ENCODE data around the gene TPST2.
A peak's percentile ranks its signal among the peaks of the same experiment; 100 is the strongest.

TPST2 gene

GRCh38 chr22:26558248-26558895 lies 31.6 kb downstream of the TPST2 start:
- DNase-seq (ENCODE audit: extremely low spot score), result no peak
- CTCF ChIA-PET, result interaction anchor here (0.6 to 0.8 kb wide), 2 partner anchors 93 to 159 kb away, joined by 3 read pairs; no protein-coding TSS in a partner anchor
- TF ChIP-seq ZNF384 (IDR thresholded peaks at IDR 0.05), result no peak
- no peak for TF ChIP-seq NFRKB (IDR thresholded peaks at IDR 0.05)
- no peak for TF ChIP-seq ARNT (IDR thresholded peaks at IDR 0.05)
- TF ChIP-seq L3MBTL2 (conservative IDR thresholded peaks at IDR 0.05), result no peak
- no peak for TF ChIP-seq ELF4 (IDR thresholded peaks at IDR 0.05)
- TF ChIP-seq CTBP1 (IDR thresholded peaks at IDR 0.05; ENCODE audit: borderline replicate concordance), result no peak
- TF ChIP-seq SUZ12 (IDR thresholded peaks at IDR 0.05), result no peak
- no peak for TF ChIP-seq FOXM1 (IDR thresholded peaks at IDR 0.05; ENCODE audit: borderline replicate concordance)
- no peak for TF ChIP-seq LEF1 (IDR thresholded peaks at IDR 0.05; ENCODE audit: borderline replicate concordance)
- no peak for TF ChIP-seq FOXK2 (IDR thresholded peaks at IDR 0.05)
- TF ChIP-seq FOXA1 (IDR thresholded peaks at IDR 0.05), result no peak
- TF ChIP-seq BHLHE40 (IDR thresholded peaks at IDR 0.05; ENCODE audit: borderline replicate concordance), result no peak
- TF ChIP-seq TARDBP (IDR thresholded peaks at IDR 0.05), result no peak
- POLR2A ChIA-PET, result no interaction called here

- POLR2A ChIA-PET, result no interaction called here
- TF ChIP-seq ELF4 (IDR thresholded peaks at IDR 0.05) (no peak), L3MBTL2 (conservative IDR thresholded peaks at IDR 0.05) (no peak), SUZ12 (IDR thresholded peaks at IDR 0.05) (no peak), ARNT (IDR thresholded peaks at IDR 0.05) (no peak), TARDBP (IDR thresholded peaks at IDR 0.05) (no peak), HDGF (IDR thresholded peaks at IDR 0.05; ENCODE audit: borderline replicate concordance) (no peak), NFRKB (IDR thresholded peaks at IDR 0.05) (no peak), FOXK2 (IDR thresholded peaks at IDR 0.05) (no peak), FOXM1 (IDR thresholded peaks at IDR 0.05; ENCODE audit: borderline replicate concordance) (no peak), PKNOX1 (IDR thresholded peaks at IDR 0.05) (no peak), CTBP1 (IDR thresholded peaks at IDR 0.05; ENCODE audit: borderline replicate concordance) (no peak), LEF1 (IDR thresholded peaks at IDR 0.05; ENCODE audit: borderline replicate concordance) (no peak)
- CTCF ChIA-PET, result no interaction called here
- DNase-seq (ENCODE audit: extremely low spot score), result no peak
Measured at GRCh38 chr22:26556904-26557303, 33.0 kb downstream of the TPST2 start.

- TF ChIP-seq SP1 (IDR thresholded peaks at IDR 0.05) (no peak), ZNF384 (IDR thresholded peaks at IDR 0.05) (no peak), TARDBP (IDR thresholded peaks at IDR 0.05) (no peak), SUZ12 (IDR thresholded peaks at IDR 0.05) (no peak), ELF4 (IDR thresholded peaks at IDR 0.05) (no peak), FOXK2 (IDR thresholded peaks at IDR 0.05) (no peak), BHLHE40 (IDR thresholded peaks at IDR 0.05; ENCODE audit: borderline replicate concordance) (no peak), LEF1 (IDR thresholded peaks at IDR 0.05; ENCODE audit: borderline replicate concordance) (no peak), NFRKB (IDR thresholded peaks at IDR 0.05) (no peak), FOXA1 (IDR thresholded peaks at IDR 0.05) (no peak), HDGF (IDR thresholded peaks at IDR 0.05; ENCODE audit: borderline replicate concordance) (no peak), ARNT (IDR thresholded peaks at IDR 0.05) (no peak), PKNOX1 (IDR thresholded peaks at IDR 0.05) (no peak), FOXM1 (IDR thresholded peaks at IDR 0.05; ENCODE audit: borderline replicate concordance) (no peak), CTBP1 (IDR thresholded peaks at IDR 0.05; ENCODE audit: borderline replicate concordance) (no peak)
- CTCF ChIA-PET, result no interaction called here
- POLR2A ChIA-PET, result no interaction called here
Measured at GRCh38 chr22:26555478-26555877, 34.5 kb downstream of the TPST2 start.

GRCh38 chr22:26554956-26555355 lies 35.0 kb downstream of the TPST2 start:
- CTCF ChIA-PET, result no interaction called here
- POLR2A ChIA-PET, result interaction anchor here (0.6 kb wide), 1 partner anchor 10 kb away, joined by 3 read pairs; no protein-coding TSS in a partner anchor
- TF ChIP-seq SP1 (IDR thresholded peaks at IDR 0.05) (no peak), FOXA1 (IDR thresholded peaks at IDR 0.05) (no peak), ELF4 (IDR thresholded peaks at IDR 0.05) (no peak), TARDBP (IDR thresholded peaks at IDR 0.05) (no peak), NFRKB (IDR thresholded peaks at IDR 0.05) (no peak)
- no peak for DNase-seq (ENCODE audit: extremely low spot score)

More at GRCh38 chr22:26555478-26555877, 34.5 kb downstream of the TPST2 start:
- no peak for DNase-seq (ENCODE audit: extremely low spot score)

- no peak for DNase-seq (ENCODE audit: extremely low spot score)
- CTCF ChIA-PET, result no interaction called here
- POLR2A ChIA-PET, result no interaction called here
- peak; percentile 88 for TF ChIP-seq ZNF384 (IDR thresholded peaks at IDR 0.05)
- TF ChIP-seq HDGF (IDR thresholded peaks at IDR 0.05; ENCODE audit: borderline replicate concordance), result no peak
Measured at GRCh38 chr22:26553056-26553752, 36.7 kb downstream of the TPST2 start.

GRCh38 chr22:26552466-26552865 lies 37.5 kb downstream of the TPST2 start:
- POLR2A ChIA-PET, result no interaction called here

More at GRCh38 chr22:26552466-26552865, 37.5 kb downstream of the TPST2 start:
- TF ChIP-seq ARNT (IDR thresholded peaks at IDR 0.05), result no peak
- TF ChIP-seq ZNF384 (IDR thresholded peaks at IDR 0.05), result no peak
- TF ChIP-seq PKNOX1 (IDR thresholded peaks at IDR 0.05), result no peak
- DNase-seq (ENCODE audit: extremely low spot score), result no peak
- CTCF ChIA-PET, result no interaction called here
